GM18526 (cell line): ENCODE results near the gene LMTK3.

Experiments used
- POLR2A ChIP-seq: IDR thresholded peaks from 3 replicates; pipeline ENCODE4 v1.6.1; 2011; ENCODE audit not compliant: insufficient read length; ENCODE audit errors: extremely low read depth

LMTK3 gene, protein sequence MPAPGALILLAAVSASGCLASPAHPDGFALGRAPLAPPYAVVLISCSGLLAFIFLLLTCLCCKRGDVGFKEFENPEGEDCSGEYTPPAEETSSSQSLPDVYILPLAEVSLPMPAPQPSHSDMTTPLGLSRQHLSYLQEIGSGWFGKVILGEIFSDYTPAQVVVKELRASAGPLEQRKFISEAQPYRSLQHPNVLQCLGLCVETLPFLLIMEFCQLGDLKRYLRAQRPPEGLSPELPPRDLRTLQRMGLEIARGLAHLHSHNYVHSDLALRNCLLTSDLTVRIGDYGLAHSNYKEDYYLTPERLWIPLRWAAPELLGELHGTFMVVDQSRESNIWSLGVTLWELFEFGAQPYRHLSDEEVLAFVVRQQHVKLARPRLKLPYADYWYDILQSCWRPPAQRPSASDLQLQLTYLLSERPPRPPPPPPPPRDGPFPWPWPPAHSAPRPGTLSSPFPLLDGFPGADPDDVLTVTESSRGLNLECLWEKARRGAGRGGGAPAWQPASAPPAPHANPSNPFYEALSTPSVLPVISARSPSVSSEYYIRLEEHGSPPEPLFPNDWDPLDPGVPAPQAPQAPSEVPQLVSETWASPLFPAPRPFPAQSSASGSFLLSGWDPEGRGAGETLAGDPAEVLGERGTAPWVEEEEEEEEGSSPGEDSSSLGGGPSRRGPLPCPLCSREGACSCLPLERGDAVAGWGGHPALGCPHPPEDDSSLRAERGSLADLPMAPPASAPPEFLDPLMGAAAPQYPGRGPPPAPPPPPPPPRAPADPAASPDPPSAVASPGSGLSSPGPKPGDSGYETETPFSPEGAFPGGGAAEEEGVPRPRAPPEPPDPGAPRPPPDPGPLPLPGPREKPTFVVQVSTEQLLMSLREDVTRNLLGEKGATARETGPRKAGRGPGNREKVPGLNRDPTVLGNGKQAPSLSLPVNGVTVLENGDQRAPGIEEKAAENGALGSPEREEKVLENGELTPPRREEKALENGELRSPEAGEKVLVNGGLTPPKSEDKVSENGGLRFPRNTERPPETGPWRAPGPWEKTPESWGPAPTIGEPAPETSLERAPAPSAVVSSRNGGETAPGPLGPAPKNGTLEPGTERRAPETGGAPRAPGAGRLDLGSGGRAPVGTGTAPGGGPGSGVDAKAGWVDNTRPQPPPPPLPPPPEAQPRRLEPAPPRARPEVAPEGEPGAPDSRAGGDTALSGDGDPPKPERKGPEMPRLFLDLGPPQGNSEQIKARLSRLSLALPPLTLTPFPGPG (N-terminal part only)

DNA sequence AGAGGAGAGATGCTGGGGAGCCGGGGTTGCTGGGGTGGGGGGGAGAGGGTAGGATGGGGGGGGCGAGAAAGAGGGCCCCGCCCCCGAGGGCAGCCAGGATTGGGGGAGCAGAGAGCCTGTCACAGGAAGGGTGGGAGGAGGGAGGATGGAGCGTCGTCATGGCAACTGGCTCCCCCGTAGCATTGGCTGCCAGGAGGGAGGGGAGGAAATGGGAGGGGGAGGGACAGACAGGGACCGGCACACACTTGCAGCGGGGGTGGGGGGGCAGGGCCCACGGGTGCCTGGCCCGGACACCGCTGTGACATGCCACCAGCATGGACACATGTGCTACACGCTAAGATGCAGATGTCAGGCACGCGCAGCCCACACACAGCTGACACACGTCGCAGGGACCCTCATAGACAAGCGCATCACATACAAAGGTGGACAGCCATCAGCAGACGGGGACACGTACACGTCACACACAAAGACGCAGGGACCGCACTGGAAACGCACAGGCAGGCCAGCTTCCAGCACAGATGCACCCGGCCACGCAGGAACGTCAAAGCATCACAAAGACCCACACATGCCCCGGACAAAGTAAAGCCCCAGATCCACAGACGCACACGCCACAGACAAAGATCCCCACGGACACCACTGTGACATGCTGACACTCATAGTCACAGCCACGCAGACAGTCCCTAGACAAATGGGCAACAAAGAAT is at the start of gene LMTK3:
TSS of gene LMTK3 (minus strand) at position 36 of the 704 bp plus-strand sequence. CDS start 259 bp downstream, outside the sequence.
- TF ChIP-seq POLR2A = no peak

DNA sequence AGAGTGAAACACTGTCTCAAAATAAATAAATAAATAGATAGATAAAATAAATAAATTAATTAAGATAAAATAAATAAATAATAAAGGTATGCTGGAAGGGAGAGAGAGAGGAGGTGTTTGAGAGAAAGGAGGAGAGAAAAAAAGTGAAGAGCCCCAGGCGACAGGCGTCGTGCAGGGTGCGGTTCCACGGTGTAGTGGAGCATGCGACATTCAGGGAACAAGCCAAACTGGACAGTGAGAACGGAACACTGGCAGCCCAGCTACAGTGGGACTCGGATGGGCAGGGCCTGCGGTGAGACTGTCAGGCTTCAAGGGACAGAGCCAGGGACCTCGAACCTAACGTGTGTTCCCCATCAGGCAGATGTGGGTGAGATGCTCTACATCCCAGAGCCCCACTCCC is 49.8 kb upstream of the LMTK3 start:
- TF ChIP-seq POLR2A = no peak

DNA sequence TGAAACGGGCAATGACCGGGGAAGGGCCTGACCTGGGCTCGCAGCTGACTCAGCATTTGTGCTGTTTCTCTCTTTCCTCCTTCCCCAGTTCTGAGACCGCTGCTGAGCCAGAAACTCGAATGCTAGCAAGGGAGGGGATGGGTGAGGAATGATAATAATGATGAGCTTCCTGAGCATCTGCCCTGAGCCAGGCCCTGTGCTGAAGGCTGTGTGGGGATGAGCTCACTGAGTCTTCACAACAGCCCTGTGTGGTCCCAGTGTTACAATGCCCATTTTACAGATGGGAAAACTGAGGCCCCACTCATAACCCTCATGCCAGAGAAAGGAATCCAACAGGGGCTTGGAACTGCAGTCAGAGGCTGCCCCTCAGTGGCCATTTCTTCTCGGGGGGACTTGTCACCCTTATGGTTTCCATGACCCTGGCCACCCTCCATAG is 48.5 kb upstream of the LMTK3 start:
- no peak for TF ChIP-seq POLR2A

DNA sequence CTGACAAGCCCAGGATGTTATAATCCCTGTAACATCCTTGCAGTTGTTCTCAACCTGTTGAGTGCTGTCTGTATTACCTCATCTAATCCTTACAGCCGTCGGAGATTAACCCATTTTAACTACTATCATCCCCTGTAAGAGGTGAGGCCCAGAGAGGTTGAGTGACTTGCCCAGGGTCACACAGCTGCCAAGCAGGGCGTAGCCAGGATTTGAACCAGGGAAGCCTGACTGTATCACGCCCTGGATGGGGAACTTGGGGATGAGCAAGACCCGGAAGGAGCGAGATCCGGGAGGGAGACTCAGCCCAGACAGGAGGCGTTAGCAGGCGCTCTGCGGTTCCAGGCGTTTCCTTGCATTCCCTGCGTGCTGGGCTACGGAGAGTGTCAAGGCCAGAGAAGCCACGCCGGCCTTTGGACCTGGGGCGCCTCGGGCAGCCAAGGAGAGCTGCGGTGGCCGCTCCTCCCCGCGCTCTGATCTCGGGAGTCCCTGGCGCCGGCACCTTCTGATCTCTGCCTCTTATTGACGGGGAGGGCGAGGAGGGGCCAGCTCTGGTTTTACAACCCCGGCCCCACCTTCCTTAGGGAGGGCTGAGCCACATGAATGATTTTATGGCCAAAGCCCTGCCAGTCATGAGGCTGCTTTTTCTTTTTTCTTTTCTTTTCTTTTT is 46.5 kb upstream of the LMTK3 start:
- no peak for TF ChIP-seq POLR2A

DNA sequence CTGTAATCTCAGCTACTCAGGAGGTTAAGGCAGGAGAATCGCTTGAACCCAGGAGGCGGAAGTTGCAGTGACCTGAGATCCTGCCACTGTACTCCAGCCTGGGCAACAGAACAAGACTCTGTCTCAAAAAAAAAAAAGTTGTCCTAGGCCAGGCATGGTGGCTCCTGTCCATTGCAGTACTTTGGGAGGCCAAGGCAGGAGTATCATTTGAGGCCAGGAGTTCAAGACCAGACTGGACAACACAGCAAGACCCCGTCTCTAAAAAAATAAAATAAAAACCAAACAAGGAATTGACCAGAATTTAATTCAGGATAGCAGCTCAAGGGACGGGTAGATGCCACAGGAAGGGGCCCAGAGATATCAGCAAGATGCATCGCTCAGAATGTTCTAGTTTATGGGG is 45.2 kb upstream of the LMTK3 start:
- TF ChIP-seq POLR2A = no peak

DNA sequence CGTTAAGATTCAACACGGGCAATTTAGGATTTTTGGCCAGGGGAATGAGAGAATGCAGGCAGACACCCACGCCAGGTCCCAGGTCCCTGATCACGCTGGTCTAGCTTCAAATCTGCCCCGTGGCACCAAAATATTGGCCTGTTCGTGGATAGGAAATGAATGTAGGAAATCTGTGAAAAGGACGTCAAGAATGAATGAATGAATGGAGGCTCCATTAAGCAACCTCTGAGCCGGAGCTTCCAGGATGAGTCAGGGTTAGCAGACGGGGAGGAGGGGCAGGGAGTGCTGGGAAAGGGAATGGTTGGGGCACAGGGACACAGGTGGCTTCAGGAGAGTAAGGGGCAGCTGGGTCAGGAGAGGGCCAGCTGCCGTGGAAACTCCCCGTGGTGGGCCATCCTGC is 44.5 kb upstream of the LMTK3 start:
- no peak for TF ChIP-seq POLR2A

DNA sequence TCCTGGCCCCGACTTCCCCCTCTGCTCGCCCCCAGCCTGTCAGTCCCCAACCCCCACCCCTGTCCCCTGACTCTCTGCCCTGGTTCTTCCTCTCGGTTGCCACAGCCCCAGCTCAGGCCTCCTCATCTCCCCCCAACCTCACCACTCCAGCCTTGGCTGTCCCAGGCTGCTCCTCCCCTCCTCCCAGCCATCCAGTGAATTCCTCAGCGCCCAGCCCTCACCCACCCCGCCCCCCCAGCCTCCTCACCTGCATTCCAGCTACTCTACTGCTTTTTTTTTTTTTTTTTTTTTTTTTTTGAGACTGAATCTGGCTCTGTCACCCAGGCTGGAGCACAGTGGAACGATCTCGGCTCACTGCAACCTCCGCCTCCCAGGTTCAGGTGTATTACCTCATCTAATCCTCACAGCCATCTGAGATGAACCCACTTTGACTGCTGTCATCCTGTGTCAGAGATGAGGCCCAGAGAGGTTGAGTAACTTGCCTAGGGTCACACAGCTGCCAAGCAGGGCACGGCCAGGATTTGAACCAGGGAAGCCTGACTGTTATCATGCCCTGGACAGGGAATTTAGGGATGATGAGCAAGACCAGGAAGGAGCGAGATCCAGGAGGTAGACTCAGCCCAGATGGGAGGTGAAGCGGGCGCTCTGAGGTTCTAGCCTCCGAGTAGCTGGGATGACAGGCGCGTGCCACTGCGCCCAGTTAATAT is 42.9 kb upstream of the LMTK3 start:
- TF ChIP-seq POLR2A = no peak

DNA sequence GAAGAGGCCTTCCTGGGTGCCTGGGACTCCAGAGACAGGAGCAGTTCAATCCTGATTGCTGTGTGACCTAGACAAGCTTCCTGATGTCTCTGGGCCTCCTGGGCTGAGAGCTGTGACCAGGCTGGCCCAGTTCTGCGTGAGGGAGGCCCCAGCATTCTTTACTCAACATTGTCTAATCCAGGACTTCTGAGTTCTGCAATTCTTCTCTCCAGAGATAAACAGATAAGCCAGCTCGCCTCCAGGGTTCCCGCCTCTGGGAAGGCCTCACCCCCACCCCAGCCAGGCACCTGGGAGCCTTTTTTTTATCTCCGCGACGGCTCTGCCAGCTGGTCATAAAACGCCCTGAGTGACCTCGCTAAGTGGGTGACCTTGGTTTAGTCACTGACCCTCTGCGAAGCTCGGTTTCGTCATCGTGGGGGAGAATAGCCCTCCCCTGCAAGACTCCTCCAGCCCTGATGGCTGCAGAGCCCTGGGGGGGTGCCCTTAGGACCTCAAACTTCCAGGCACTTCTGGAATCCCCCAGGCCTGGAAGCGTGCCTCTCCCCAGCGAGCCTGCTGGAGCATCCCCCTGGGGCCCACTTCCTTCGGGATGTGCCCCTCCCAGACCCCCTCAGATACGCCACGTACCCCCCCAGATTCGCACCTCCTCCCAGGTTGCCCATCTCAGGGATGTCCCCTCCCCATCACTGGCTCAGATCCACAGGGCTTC is 42.2 kb upstream of the LMTK3 start:
- no peak for TF ChIP-seq POLR2A

DNA sequence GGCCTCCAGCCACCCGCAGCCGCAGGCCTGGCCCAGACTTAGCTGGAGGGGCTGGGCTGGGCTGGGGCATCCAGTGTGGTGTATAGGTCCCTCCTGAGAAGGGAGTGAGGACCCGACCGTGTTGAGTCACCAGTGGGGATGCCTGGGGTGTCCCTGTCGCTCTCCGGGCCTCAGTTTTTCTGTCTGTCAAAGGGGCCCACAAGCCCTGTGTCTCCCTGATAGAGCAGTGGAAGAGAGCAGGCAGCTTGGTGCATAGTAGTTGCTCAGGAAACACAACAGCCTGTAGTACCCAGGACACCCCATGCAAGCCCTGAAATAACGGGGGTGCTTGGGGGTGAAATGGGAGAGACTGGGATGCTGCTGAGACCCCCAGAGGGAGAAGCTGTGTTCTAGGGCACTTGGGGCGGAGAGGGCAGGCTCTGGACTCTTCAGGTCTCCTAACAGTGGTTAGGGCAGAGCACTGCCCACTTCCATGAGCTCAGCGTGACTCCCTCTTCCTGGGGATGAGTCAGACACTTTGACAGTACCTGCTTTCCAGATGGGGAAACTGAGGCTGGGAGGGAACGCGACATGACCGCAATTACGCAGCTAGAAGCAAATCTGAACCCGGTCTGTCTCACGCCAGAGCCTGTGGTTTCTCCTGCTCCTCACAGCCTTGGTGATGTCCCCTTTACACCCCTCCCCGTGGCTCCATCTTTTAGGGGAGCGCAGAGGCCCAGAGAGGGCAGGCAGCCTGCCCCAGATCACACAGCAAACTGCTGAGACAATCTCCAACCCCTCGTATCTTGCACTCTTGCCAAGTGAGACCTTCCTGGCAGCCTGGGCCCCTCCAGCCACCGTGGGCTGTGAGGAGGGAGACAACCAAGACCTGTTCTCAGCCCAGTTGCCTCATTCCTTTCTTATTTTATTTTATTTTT is 41.0 kb upstream of the LMTK3 start:
- TF ChIP-seq POLR2A = no peak

DNA sequence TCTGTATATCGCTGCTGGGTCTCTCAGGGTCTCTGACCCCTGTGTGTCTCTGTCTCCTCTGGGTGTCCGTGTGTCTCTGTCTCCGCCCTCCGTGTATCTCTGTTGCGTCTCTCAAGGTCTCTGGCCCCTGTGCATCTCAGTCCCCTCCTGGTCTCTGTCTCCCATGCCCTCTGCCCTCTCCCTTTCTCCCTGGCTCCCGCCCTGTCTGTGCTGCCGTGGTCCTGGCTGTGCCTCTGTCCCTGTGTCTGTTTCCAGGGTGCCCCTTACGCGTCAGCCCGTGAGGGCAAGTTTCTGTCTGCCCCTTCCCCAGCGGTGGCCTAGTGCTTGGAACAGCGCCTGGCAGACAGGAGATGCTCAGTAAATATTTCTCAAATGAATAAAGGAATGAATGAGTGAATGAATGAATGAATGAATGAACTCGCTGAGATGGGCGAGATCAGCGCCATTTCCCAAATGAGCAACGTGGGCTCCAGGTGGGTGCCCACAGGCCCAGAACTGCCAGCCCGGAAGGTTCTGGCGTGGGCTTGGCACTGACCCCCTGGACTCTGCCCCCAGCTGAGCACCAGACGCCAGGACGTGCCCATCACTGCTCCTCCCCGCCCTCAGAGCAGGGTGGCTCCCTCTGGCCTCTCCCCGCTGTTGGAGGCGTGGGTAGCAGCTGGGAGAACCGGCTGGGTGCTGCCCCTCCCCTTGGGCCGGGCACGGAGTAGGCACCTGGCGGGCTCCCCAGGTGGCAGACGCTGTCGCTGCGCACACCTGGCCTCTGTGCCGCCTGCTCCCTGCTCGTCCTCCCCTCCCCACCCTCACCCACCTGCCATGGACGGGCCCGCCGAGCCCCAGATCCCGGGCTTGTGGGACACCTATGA is 40.0 kb upstream of the LMTK3 start, which contains the start of gene SULT2B1:
TSS of gene SULT2B1 (plus strand) at position 736 of the 866 bp plus-strand sequence. CDS start at position 817, 81 bp downstream.
- TF ChIP-seq POLR2A = no peak

DNA sequence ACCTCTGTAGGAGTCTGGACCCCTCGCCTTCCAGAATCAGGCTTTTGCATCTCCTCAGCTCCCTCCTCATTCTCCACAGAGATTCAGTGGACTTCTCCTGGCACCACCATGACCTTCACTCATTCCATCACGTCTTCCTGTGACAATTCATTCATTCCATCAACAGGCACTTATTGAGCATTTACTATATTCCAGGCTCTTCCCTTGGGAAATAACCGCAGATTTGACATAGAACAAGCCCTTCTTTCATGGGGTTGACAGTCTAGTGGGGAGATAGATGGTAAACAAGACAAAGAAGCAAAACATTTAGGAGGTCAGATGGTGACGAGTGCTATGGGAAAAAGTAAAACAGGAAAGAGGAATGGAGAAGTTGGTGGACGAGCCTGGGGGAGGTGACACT is 37.7 kb upstream of the LMTK3 start:
- TF ChIP-seq POLR2A = no peak
